ENCODE data around the gene DAD1. TPM values are rescaled to one million over a fixed set of nuclear protein-coding genes. Genes with fewer than 3 reads are reported as not detected.

Gene DAD1
- polyA plus RNA-seq, 4 donors: 147 to 313 (median 225) TPM

- no peaks in the 10 kb centered on the region for H3K36me3 ChIP-seq (ENCODE audit: control insufficient read depth in 3 of 3, insufficient read depth in 2 of 3, low read depth in 1 of 3, low read length in 3 of 3)
- peaks cover 0 to 10% (median 0%) of the 10 kb centered on the region in 3 donors for H3K4me1 ChIP-seq (ENCODE audit: control insufficient read depth in 3 of 3, insufficient read depth in 2 of 3, low read depth in 1 of 3, low read length in 2 of 3)
- H3K27me3 ChIP-seq (ENCODE audit: control insufficient read depth in 3 of 3, insufficient read depth in 3 of 3, low read length in 3 of 3): no peaks in the 10 kb centered on the region
- H3K9me3 ChIP-seq (ENCODE audit: control insufficient read depth in 2 of 2, insufficient read depth in 1 of 2, low read depth in 1 of 2, low read length in 1 of 2): no peaks in the 10 kb centered on the region
- no peak for DNase-seq
- H3K4me3 ChIP-seq (ENCODE audit: low read depth in 1 of 3, low read length in 3 of 3): no peak overlapping the region
- no peak overlapping the region for H3K27ac ChIP-seq (ENCODE audit: low read depth in 1 of 3, low read length in 2 of 3)
- FAIRE-seq: no peak
These were observed 65.7 kb downstream of the DAD1 start for GRCh38 chr14:22523283-22523682.

DNA sequence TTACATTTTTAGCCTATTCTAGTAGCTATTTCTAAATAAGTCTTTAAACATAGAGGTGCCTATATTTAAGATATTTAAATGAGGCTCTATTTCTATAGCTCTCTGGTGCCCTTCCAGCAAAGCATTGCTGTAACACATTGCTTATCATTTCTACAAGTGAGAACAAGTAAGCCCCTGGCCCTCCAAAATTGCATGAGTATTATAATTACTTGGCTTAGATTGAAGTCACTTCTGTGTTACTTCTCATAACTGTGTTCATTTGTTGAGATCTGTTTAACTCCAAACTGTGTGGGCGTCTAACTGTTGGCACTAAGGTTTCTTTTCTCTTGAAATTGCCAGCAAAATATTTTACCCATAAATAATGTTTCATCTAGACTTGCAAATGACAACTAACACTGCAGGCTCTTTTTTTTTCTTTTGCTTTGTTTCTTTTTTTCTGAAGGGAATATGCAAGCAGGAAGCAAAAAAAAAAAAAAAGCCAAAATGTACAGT is 66.5 kb downstream of the DAD1 start:
- no peaks in the 10 kb centered on the region for H3K9me3 ChIP-seq (ENCODE audit: control insufficient read depth in 2 of 2, insufficient read depth in 1 of 2, low read depth in 1 of 2, low read length in 1 of 2)
- DNase-seq: no peak

GRCh38 chr14:22521449-22522239 is 67.4 kb downstream of the DAD1 start:
- Histone ChIP-seq H3K4me3 (ENCODE audit: low read depth in 1 of 3, low read length in 3 of 3) (no peak overlapping the region), H3K9me3 (ENCODE audit: control insufficient read depth in 2 of 2, insufficient read depth in 1 of 2, low read depth in 1 of 2, low read length in 1 of 2) (no peaks in the 10 kb centered on the region), H3K36me3 (ENCODE audit: control insufficient read depth in 3 of 3, insufficient read depth in 2 of 3, low read depth in 1 of 3, low read length in 3 of 3) (no peaks in the 10 kb centered on the region), H3K27ac (ENCODE audit: low read depth in 1 of 3, low read length in 2 of 3) (peak overlapping the region in 1 of 3 donors; percentile 46), H3K4me1 (ENCODE audit: control insufficient read depth in 3 of 3, insufficient read depth in 2 of 3, low read depth in 1 of 3, low read length in 2 of 3) (peaks cover 0 to 10% (median 0%) of the 10 kb centered on the region in 3 donors), H3K27me3 (ENCODE audit: control insufficient read depth in 3 of 3, insufficient read depth in 3 of 3, low read length in 3 of 3) (no peaks in the 10 kb centered on the region)
- DNase-seq (peak; percentile 56 to 58), FAIRE-seq (no peak)
- 26 to 47% (median 30%) methylated on average over 4 of the region's 4 CpGs for WGBS, 3 donors

More for the DNA sequence above, 66.5 kb downstream of the DAD1 start:
- 58 to 62% (median 61%) methylated on average over 1 of the region's 1 CpG for WGBS, 3 donors
- peaks cover 0 to 10% (median 0%) of the 10 kb centered on the region in 3 donors for H3K4me1 ChIP-seq (ENCODE audit: control insufficient read depth in 3 of 3, insufficient read depth in 2 of 3, low read depth in 1 of 3, low read length in 2 of 3)
- no peak overlapping the region for H3K4me3 ChIP-seq (ENCODE audit: low read depth in 1 of 3, low read length in 3 of 3)
- FAIRE-seq: no peak
- no peaks in the 10 kb centered on the region for H3K36me3 ChIP-seq (ENCODE audit: control insufficient read depth in 3 of 3, insufficient read depth in 2 of 3, low read depth in 1 of 3, low read length in 3 of 3)
- no peak overlapping the region for H3K27ac ChIP-seq (ENCODE audit: low read depth in 1 of 3, low read length in 2 of 3)
- no peaks in the 10 kb centered on the region for H3K27me3 ChIP-seq (ENCODE audit: control insufficient read depth in 3 of 3, insufficient read depth in 3 of 3, low read length in 3 of 3)

GRCh38 chr14:22520796-22521195 is 68.2 kb downstream of the DAD1 start:
- H3K27me3 ChIP-seq (ENCODE audit: control insufficient read depth in 3 of 3, insufficient read depth in 3 of 3, low read length in 3 of 3): no peaks in the 10 kb centered on the region
- H3K9me3 ChIP-seq (ENCODE audit: control insufficient read depth in 2 of 2, insufficient read depth in 1 of 2, low read depth in 1 of 2, low read length in 1 of 2): no peaks in the 10 kb centered on the region
- DNase-seq: no peak
- 60 to 82% (median 70%) methylated on average over 5 of the region's 5 CpGs for WGBS, 3 donors
- peaks cover 0 to 13% (median 0%) of the 10 kb centered on the region in 3 donors for H3K4me1 ChIP-seq (ENCODE audit: control insufficient read depth in 3 of 3, insufficient read depth in 2 of 3, low read depth in 1 of 3, low read length in 2 of 3)
- H3K4me3 ChIP-seq (ENCODE audit: low read depth in 1 of 3, low read length in 3 of 3): no peak overlapping the region
- no peaks in the 10 kb centered on the region for H3K36me3 ChIP-seq (ENCODE audit: control insufficient read depth in 3 of 3, insufficient read depth in 2 of 3, low read depth in 1 of 3, low read length in 3 of 3)
- H3K27ac ChIP-seq (ENCODE audit: low read depth in 1 of 3, low read length in 2 of 3): peak overlapping the region in 2 of 3 donors; percentile 5 to 71
- no peak for FAIRE-seq

GRCh38 chr14:22519877-22520685 is 68.9 kb downstream of the DAD1 start:
- Histone ChIP-seq H3K27ac (ENCODE audit: low read depth in 1 of 3, low read length in 2 of 3) (peak overlapping the region in 2 of 3 donors; percentile 24 to 66), H3K27me3 (ENCODE audit: control insufficient read depth in 3 of 3, insufficient read depth in 3 of 3, low read length in 3 of 3) (no peaks in the 10 kb centered on the region), H3K4me1 (ENCODE audit: control insufficient read depth in 3 of 3, insufficient read depth in 2 of 3, low read depth in 1 of 3, low read length in 2 of 3) (peaks cover 0 to 13% (median 0%) of the 10 kb centered on the region in 3 donors), H3K36me3 (ENCODE audit: control insufficient read depth in 3 of 3, insufficient read depth in 2 of 3, low read depth in 1 of 3, low read length in 3 of 3) (no peaks in the 10 kb centered on the region), H3K4me3 (ENCODE audit: low read depth in 1 of 3, low read length in 3 of 3) (peak overlapping the region in 1 of 3 donors; percentile 16), H3K9me3 (ENCODE audit: control insufficient read depth in 2 of 2, insufficient read depth in 1 of 2, low read depth in 1 of 2, low read length in 1 of 2) (no peaks in the 10 kb centered on the region)
- no peak for FAIRE-seq
- DNase-seq: no peak
- 39 to 57% (median 53%) methylated on average over 6 of the region's 6 CpGs for WGBS, 3 donors

DNA sequence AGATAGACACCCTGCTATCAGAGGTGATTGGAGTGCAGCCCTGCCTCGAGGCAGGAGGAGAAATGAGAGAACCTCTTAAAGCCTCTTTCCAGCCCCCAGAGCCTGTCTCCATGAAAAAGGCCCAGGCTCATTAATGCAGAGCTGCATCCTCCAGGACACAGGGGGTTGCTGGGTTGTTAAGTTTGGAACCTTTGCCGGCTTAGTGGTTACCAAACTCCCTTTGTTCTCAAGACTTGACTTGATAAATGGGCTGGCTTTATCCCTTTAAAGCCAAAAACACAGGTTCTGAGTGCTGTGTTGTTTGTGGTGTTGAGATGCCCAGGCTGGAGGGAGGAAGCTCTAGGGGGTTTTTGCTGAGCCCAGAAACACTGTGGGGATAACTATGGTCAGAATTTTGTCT is 71.0 kb downstream of the DAD1 start:
- H3K4me3 ChIP-seq (ENCODE audit: low read depth in 1 of 3, low read length in 3 of 3): no peak overlapping the region

DNA sequence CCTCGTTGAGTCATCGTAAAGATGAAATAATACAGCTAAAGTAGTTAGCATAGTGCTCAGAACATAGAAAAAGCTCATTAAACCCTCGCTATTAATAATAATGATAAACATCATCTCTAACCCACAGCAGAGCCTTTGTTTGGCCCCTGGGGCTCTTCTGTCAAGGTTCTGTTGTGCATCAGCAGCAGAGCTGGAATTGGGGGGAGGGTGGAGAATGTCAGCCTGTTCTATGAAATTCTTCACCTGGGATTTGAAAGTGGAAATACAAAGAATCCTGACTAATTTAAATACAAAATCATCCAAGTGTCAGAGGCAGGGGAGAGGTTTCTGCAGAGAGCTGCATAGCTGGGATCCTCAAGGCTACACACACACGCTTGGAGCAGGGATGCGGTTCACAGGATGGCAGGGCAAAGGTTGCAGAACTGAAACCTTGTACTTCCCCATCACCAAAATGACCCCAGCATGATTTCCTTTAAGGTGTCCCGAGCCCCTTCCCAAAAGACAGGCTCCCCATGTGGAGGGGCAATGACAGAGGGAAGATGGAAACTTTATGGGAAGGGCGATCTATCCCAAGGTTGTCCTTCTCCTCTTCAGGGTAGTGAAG is 71.8 kb downstream of the DAD1 start:
- Histone ChIP-seq H3K36me3 (ENCODE audit: control insufficient read depth in 3 of 3, insufficient read depth in 2 of 3, low read depth in 1 of 3, low read length in 3 of 3) (no peaks in the 10 kb centered on the region), H3K9me3 (ENCODE audit: control insufficient read depth in 2 of 2, insufficient read depth in 1 of 2, low read depth in 1 of 2, low read length in 1 of 2) (no peaks in the 10 kb centered on the region), H3K4me3 (ENCODE audit: low read depth in 1 of 3, low read length in 3 of 3) (peak overlapping the region in 1 of 3 donors; percentile 13), H3K27me3 (ENCODE audit: control insufficient read depth in 3 of 3, insufficient read depth in 3 of 3, low read length in 3 of 3) (no peaks in the 10 kb centered on the region), H3K4me1 (ENCODE audit: control insufficient read depth in 3 of 3, insufficient read depth in 2 of 3, low read depth in 1 of 3, low read length in 2 of 3) (peaks cover 0 to 13% (median 0%) of the 10 kb centered on the region in 3 donors), H3K27ac (ENCODE audit: low read depth in 1 of 3, low read length in 2 of 3) (peak overlapping the region in 2 of 3 donors; percentile 14 to 24)
- DNase-seq (no peak), FAIRE-seq (no peak)
- 55 to 62% (median 60%) methylated on average over 7 of the region's 7 CpGs for WGBS, 3 donors

More for the DNA sequence above, 71.0 kb downstream of the DAD1 start:
- no peak overlapping the region for H3K27ac ChIP-seq (ENCODE audit: low read depth in 1 of 3, low read length in 2 of 3)
- FAIRE-seq: no peak
- WGBS, 3 donors: 55 to 63% (median 58%) methylated on average over 2 of the region's 2 CpGs
- no peak for DNase-seq
- H3K27me3 ChIP-seq (ENCODE audit: control insufficient read depth in 3 of 3, insufficient read depth in 3 of 3, low read length in 3 of 3): no peaks in the 10 kb centered on the region
- no peaks in the 10 kb centered on the region for H3K9me3 ChIP-seq (ENCODE audit: control insufficient read depth in 2 of 2, insufficient read depth in 1 of 2, low read depth in 1 of 2, low read length in 1 of 2)
- H3K36me3 ChIP-seq (ENCODE audit: control insufficient read depth in 3 of 3, insufficient read depth in 2 of 3, low read depth in 1 of 3, low read length in 3 of 3): no peaks in the 10 kb centered on the region
- peaks cover 0 to 13% (median 0%) of the 10 kb centered on the region in 3 donors for H3K4me1 ChIP-seq (ENCODE audit: control insufficient read depth in 3 of 3, insufficient read depth in 2 of 3, low read depth in 1 of 3, low read length in 2 of 3)

DNA sequence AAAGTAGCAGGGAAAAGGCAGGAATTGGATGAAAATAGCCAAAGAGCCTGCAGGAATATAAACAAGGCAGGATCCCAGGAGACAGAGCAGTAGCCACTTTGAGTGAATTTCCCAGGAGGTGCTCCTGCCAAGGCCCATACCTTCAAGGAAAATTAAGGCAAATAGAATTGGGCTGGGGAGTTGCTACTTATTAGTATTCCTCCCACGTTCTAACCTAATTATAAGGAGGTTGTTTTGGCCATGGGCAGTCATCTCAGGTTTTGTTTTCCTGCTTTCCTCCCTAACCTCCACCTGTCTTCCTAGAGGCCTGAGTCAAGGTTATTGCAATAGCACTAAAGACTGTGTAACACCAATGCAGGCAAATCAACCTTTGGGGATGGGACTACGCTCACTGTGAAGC is 73.1 kb downstream of the DAD1 start:
- no peaks in the 10 kb centered on the region for H3K27me3 ChIP-seq (ENCODE audit: control insufficient read depth in 3 of 3, insufficient read depth in 3 of 3, low read length in 3 of 3)
- H3K9me3 ChIP-seq (ENCODE audit: control insufficient read depth in 2 of 2, insufficient read depth in 1 of 2, low read depth in 1 of 2, low read length in 1 of 2): no peaks in the 10 kb centered on the region
- peak overlapping the region in 1 of 3 donors; percentile 43 for H3K27ac ChIP-seq (ENCODE audit: low read depth in 1 of 3, low read length in 2 of 3)
- H3K36me3 ChIP-seq (ENCODE audit: control insufficient read depth in 3 of 3, insufficient read depth in 2 of 3, low read depth in 1 of 3, low read length in 3 of 3): no peaks in the 10 kb centered on the region
- 70 to 81% (median 78%) methylated on average over 2 of the region's 2 CpGs for WGBS, 3 donors
- no peak overlapping the region for H3K4me3 ChIP-seq (ENCODE audit: low read depth in 1 of 3, low read length in 3 of 3)
- peaks cover 0 to 10% (median 4%) of the 10 kb centered on the region in 3 donors for H3K4me1 ChIP-seq (ENCODE audit: control insufficient read depth in 3 of 3, insufficient read depth in 2 of 3, low read depth in 1 of 3, low read length in 2 of 3)
- no peak for FAIRE-seq
- no peak for DNase-seq
